COR-L47 (cell line): ENCODE results near the gene RNF167.
A peak's percentile ranks its signal among the peaks of the same experiment; 100 is the strongest.
"Not testable (repeated sequence)": the region's sequence is repeated elsewhere in the genome, so short reads cannot be mapped to it uniquely, and the experiment has no call there.

ENCODE experiments used
- DNase-seq: peaks from one replicate; lab custom pipeline; 2025; lab: John Stamatoyannopoulos, UW

RNF167 gene

GRCh38 chr17:4902540-4902939 lies 37.5 kb upstream of the RNF167 start:
- no peak for DNase-seq

GRCh38 chr17:4903051-4903818 lies 36.8 kb upstream of the RNF167 start, which contains the start of gene CHRNE:
Gene CHRNE (minus strand): TSS chr17:4903098. CDS start chr17:4903063, 35 bp downstream.
- DNase-seq = peak; percentile 52

GRCh38 chr17:4906642-4907041 lies 33.4 kb upstream of the RNF167 start:
- DNase-seq = not testable (repeated sequence)

- peak; percentile 21 for DNase-seq
Observed at GRCh38 chr17:4908301-4908700, 31.8 kb upstream of the RNF167 start.

GRCh38 chr17:4908711-4909496 lies 31.2 kb upstream of the RNF167 start:
- DNase-seq = peak; percentile 46

- no peak for DNase-seq
Observed at GRCh38 chr17:4913994-4914393, 26.1 kb upstream of the RNF167 start.

GRCh38 chr17:4914551-4914950 lies 25.5 kb upstream of the RNF167 start:
- not testable (repeated sequence) for DNase-seq

- no peak for DNase-seq
Observed at GRCh38 chr17:4919511-4920047, 20.5 kb upstream of the RNF167 start.

GRCh38 chr17:4920351-4921048 lies 19.6 kb upstream of the RNF167 start:
- DNase-seq = no peak

- no peak for DNase-seq
Observed at GRCh38 chr17:4921320-4921719, 18.7 kb upstream of the RNF167 start.

- not testable (repeated sequence) for DNase-seq
Observed at GRCh38 chr17:4926577-4927335, 13.3 kb upstream of the RNF167 start.

GRCh38 chr17:4928881-4929280 lies 11.2 kb upstream of the RNF167 start:
- no peak for DNase-seq

- no peak for DNase-seq
Observed at GRCh38 chr17:4931963-4932362, 8.1 kb upstream of the RNF167 start, which contains the start of gene GP1BA. Gene GP1BA (plus strand): TSS chr17:4932277. CDS start chr17:4932605, 328 bp downstream.

GRCh38 chr17:4932756-4933155 lies 7.3 kb upstream of the RNF167 start:
- DNase-seq = no peak

GRCh38 chr17:4933646-4934045 lies 6.4 kb upstream of the RNF167 start:
- no peak for DNase-seq

GRCh38 chr17:4934173-4934979 lies 5.7 kb upstream of the RNF167 start:
- DNase-seq = no peak

- DNase-seq = no peak
Observed at GRCh38 chr17:4935650-4936049, 4.4 kb upstream of the RNF167 start.

- no peak for DNase-seq
Observed at GRCh38 chr17:4936436-4936835, 3.6 kb upstream of the RNF167 start.

GRCh38 chr17:4937553-4937952 lies 2.5 kb upstream of the RNF167 start:
- no peak for DNase-seq

GRCh38 chr17:4938069-4938491 lies 2.0 kb upstream of the RNF167 start:
- no peak for DNase-seq
